ENCODE data around the gene IRAK2.

The IRAK2 gene

DNA sequence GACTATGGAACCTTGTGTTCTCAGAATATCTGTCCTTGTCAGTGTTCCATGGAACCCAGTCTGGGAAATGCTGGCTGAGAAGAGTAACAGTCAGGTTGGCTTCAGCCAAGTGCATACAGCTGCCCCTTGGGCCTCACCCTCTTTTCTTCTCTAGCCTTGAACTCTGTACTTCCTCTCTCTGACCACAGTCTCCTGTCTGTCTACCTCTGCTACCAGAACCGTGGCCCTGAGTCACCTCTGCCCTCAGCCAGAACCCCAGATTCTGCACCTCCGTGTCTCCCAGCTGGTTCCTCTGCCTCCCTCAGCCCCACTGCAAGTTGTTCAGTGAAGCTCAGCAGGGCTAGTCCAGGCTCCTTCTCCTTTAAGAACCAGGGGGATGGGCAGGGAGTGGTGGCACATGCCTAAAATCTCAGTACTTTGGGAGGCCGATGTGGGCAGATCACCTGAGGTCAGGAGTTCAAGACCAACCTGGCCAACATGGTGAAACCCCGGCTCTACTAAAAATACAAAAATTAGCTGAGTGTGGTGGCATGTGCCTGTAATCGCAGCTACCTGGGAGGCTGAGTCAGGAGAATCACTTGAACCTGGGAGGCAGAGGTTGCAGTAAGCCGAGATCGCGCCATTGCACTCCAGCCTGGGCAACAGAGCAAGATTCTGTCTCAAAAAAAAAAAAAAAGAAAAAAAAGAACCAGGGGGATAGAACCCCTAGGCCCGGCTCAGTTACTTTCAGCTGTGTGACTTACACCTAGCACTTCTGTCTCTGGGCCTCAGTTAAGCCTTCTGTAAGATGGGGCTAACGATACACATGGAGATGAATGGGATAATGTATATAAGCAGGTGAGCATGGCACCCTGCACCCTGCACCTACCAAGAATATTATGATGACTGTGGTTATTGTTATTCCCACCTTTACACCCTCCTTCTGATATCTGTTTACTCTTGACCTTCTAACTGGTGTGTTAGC is 59.2 kb downstream of the IRAK2 start:
- DNase-seq (ENCODE audit: low read depth in 2 of 2), result peak in 1 of 2 donors; percentile 21

DNA sequence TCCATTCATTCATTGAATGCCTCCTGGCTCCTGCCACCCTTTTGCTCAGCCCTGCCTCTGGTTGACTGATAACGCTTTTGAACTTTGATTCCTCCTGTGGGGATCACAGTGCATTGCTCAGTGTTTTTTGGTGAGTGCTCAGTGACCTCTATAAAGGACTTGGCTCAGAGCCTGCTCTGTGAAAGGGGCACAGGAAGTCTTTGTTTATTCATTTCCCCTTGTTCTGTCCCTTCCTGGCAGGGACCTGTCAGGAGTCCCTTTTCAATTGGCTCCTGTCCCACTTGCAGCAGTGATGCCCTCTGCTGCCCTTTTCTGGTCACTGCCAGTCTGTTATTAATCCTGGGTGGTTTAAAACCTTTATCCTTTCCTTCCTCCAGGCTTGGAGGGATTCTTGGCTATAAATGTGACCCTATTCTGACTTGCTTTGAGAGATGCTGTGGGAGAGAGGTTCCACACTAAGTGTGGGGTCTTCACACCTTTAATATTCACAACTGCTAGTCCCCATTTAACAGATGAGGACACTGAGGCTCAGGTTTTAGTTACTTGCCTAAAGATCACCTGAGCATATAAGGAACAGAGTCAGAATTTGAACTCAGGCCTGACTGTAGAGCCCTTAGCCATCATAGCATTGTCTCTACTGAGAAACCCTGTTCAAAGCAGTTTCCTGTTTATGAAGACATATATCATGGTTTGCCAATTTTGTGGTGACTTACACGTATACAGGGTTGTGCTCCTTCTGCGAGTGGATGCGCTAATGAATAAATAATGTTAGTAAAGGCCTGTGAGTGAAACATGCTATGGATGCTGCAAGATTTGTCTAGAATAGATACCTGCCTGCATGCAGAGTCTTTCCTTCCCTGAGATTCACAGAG is 60.3 kb downstream of the IRAK2 start:
- DNase-seq (ENCODE audit: low read depth in 2 of 2), result peak in 1 of 2 donors; percentile 36

DNA sequence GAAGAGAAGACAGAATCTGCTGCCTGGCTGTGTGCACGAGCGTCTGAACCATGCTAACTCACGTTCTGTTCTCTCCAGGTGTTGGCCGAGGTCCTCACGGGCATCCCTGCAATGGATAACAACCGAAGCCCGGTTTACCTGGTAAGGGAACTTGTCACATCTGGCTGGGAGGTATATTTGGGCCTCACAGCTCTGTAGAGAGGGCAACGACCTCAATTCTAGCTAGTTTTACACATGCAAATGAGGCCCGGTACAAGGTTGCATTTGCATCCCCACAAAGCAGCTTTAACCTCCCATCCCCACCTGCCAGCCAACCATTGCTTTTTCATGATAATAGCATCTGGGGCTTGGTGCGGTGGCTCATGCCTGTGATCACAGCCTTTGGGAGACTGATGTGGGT is 61.6 kb downstream of the IRAK2 start:
- no peak for DNase-seq (ENCODE audit: low read depth in 2 of 2)

DNA sequence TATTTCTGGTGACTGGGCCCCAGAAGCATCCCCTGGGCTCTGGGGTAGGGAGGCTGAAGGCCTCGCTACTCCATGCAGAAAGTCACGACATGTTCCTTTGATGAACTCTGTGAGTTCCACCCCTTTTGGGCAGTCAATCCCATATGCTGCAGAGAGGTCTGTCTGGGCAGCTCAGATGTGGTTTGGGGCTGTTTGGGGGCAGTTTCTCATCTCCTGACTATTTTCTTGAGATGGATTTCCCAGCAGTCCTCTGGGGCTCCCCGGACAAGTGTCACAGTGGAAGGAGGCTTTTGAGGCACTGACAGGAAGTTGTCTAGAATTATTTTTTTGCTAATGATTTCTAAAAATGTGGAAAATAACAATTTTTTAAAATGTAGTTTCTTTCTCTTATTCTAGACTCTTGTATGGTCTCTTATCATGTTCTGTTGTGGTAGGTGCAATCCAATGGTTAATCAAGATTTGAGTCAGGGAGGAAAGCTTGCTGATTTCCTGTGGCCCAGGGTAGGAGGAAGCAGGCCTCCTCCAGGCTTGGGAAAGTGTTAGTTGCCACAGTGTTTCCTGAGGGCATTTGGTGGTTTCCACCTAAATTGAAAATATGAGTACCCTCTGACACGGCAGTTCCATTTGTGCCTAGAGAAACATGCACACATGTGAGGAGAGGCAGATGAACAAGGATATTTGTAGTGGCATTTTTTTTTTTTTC is 63.7 kb downstream of the IRAK2 start:
- no peak for DNase-seq (ENCODE audit: low read depth in 2 of 2)

DNA sequence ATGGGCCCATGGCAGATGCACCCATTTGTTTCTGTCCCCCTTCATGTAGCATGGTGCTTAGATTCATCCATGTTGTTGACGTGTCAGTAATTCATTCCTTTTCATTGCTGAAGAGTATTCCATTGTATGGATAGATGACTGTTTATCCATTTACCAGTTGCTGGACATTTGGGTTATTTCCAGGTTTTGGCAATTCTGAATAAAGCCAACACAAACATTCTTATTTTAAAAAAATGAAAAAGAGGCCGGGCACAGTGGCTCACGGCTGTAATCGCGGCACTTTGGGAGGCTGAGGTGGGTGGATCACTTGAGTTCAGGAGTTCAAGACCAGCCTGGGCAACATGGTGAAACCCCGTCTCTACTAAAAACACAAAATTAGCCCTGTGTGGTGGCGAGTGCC is 64.9 kb downstream of the IRAK2 start:
- no peak for DNase-seq (ENCODE audit: low read depth in 2 of 2)

DNA sequence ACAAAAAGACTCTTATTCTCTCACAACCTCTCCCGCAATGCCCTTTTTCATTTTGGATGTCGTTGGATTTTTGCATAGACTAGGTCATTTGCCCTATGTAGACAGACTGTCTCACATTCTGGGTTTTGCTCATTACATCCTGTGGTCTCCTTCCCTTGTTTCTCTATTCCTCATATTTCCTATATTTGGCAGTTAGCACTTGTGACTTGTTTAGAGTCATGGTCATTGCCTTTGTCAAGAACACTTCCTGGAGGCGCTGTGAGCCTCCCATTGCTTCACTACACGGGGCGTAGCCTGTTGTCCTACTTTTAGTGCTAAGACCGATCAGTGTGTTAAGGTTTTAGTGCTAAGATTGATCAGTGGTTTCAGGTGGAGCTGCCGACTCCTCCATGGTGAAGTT is 67.4 kb downstream of the IRAK2 start:
- no peak for DNase-seq (ENCODE audit: low read depth in 2 of 2)

DNA sequence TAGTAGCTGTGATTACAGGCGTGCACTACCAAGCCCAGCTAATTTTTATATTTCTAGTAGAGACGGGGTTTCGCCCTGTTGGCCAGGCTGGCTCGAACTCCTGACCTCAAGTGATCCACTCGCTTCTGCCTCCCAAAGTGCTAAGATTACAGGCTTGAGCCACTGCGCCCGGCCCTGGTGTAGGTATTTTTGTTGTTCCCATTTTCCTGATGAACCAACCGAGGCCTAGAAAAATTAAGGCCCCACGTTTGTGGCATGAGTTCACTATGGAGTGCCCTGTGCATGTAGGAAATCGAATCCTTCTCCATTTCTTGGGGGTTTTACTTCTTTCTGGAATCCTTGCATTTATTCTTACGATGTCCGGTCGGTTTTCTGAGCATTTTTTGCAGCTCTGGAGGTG is 69.3 kb downstream of the IRAK2 start:
- no peak for DNase-seq (ENCODE audit: low read depth in 2 of 2)

DNA sequence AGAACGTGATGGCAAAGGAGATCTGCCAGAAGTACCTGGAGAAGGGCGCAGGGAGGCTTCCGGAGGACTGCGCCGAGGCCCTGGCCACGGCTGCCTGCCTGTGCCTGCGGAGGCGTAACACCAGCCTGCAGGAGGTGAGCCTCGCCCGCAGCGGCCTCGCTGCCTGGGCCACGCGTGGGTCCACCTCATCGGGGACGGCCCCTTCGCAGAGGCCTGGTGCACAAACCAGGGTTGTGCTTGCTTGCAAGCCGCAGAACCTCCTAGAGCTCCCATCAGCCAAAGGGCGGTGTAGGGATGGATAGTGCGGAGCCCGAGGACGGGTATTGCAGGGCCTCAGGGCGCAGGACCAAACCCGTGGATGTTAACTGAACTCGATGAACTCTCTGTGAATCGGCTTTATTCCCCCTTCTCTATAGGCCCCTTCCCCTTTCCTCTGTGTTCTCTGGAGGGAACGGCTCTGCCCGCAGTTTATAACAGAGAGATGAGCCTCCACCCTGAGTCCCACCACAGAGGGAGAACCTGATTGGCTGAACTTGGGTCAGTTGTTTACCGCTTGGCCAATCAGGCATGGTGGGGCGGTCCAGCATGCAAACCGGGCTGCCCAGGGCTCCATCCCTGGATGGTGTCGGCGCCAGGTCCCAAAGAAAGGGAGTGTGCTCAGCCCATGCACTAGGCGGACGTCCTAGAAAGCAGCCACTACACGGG is 70.0 kb downstream of the IRAK2 start:
- no peak for DNase-seq (ENCODE audit: low read depth in 2 of 2)

DNA sequence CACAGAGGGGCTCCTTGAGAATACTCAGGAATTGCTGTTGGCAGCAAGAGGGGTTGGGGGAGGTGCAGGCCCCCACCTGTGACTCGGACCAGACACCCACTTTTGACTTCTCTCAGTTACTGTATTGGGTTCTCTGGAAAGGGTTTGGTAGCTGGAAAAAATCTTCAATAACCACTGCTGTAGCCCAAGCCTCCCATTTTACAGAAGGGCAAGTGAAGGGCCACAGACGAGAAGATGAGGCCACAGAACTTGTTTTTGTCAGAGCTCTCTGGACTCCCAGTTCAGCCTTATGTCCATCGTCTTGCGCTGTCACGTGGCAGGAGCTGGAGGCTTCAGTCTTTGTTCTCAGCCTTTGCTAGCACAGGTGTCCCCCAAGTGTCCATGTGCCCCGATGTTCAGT is 70.8 kb downstream of the IRAK2 start:
- no peak for DNase-seq (ENCODE audit: low read depth in 2 of 2)

DNA sequence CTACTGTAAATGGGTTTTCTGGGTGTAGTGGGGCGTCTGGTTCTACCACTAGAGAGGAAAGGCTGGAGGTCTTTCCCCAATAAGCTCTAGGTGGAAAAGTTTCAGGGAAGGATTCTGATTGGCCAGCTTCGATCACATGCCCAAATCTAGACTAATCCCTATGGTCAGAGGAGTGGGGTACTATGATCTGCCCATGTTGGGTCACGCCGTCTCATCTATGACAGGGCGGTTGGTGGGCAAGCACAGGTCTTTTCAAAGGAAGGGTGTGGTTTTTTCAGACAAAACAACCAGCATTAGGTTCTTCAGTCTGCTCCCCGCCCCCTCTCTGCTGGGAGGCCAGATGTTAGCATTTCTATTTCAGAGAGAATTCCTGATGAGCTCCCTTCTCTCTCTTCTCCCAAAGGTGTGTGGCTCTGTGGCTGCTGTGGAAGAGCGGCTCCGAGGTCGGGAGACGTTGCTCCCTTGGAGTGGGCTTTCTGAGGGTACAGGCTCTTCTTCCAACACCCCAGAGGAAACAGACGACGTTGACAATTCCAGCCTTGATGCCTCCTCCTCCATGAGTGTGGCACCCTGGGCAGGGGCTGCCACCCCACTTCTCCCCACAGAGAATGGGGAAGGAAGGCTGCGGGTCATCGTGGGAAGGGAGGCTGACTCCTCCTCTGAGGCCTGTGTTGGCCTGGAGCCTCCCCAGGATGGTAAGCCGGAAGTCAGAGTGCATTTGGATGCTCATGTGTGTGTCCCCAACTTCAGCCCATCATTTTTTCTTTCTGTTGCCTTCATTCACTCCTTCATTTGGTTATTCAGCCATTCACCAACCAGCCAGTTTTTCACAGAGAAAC is 73.8 kb downstream of the IRAK2 start:
- no peak for DNase-seq (ENCODE audit: low read depth in 2 of 2)

DNA sequence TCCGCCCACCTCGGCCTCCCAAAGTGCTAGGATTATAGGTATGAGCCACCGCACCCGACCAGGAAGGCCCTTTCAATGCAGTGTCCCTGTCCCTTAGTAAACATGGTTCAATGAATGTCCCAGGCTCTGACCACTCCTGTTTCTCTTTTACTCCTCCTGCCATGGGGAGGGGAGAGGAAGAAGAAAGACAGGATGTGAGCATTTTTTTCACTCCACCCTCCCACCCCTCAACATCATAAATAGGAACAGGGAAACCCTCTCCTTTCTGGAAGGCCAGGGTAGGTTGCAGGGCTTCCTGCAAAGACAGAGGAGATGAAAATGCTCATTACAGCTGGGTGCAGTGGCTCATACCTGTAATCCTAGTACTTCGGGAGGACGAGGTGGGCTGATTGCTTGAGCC is 76.1 kb downstream of the IRAK2 start:
- DNase-seq (ENCODE audit: low read depth in 2 of 2), result no peak

DNA sequence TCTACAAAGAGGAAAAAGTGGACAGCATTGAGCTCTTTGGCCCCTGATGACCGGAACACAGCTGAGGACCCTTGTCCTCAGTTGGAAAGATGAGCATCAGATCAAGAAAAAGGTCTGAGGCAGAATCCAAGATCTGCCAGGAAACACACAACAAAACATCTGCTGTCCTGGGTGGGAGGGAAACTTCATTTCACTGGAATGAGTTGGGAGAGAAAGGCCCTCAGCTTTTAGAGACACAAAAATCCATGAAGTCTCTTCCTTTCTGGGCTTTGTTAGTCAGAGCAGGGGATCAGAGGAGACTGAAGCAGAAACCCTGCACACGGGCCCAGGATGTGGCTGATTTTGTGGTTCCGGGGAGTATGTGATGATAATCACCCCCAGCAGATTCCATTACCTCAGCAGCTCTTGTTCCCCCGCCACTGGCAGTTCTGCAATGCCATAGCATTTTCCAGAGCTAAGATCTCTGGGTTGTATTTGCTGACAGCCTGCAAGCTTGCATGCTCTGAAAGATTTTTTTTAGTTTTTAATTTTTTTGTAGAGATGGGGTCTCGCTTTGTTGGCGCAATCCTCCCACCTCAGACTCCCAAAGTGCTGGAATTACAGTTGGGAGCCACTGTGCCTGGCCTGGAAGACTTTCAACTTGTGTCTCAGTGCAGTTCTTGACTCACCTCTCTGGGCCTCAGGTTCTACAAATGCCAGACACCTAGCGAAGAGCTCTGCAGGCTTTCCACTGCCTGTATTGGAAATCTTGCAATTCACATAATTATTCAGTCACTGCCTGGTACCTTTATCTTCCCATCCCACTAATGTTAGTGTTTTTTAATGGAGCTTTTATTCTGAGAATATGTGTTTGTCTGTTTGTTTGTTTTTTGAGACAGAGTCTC is 77.7 kb downstream of the IRAK2 start:
- DNase-seq (ENCODE audit: low read depth in 2 of 2), result peak; percentile 56 to 58

DNA sequence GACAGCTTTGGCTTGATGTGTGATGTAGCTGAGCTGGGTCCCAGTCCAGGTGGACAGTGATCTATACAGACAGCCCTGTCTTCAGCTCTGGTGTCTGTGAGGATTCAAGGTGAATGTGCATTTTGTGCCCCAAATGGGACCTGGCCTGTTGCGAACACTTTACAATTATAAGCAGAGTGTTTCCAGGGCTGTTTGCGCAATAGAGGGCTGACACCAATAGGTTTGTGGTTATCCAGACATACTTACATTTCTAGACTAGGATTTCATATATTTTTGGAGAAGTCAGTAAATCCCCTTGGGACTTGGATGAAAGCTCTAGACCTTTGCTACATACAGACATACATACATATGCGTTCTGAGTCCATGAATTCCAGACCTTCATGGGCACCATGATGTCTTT is 79.3 kb downstream of the IRAK2 start:
- no peak for DNase-seq (ENCODE audit: low read depth in 2 of 2)

DNA sequence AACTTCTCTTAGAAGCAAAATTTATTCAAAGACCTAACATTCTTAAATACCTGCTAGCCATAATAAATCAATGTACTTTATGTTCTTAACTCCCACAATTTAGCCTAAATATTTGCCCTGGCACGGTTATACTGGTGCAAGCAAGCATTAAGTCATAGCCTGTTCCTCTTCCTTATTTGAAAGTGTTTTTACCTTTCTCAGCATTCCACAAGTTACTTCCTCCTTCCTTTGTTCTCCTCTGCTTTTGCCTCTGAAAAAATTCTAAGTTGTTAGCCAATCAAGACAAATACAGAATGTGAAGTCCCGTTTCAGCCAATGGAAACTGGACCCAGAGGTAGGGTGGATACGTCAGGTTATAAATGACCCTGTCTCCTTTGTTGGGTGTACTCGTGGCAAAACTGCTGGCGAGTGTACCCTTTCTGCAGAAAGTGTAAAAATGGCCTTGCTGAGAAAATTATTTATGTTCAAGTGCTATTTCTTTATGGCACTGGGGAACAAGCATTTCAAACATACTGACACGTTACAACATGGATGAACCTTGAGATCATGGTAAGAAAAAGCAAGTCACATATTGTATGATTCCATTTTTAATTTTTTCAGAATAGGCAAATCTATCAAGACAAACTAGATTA is 80.5 kb downstream of the IRAK2 start:
- DNase-seq (ENCODE audit: low read depth in 2 of 2), result no peak

DNA sequence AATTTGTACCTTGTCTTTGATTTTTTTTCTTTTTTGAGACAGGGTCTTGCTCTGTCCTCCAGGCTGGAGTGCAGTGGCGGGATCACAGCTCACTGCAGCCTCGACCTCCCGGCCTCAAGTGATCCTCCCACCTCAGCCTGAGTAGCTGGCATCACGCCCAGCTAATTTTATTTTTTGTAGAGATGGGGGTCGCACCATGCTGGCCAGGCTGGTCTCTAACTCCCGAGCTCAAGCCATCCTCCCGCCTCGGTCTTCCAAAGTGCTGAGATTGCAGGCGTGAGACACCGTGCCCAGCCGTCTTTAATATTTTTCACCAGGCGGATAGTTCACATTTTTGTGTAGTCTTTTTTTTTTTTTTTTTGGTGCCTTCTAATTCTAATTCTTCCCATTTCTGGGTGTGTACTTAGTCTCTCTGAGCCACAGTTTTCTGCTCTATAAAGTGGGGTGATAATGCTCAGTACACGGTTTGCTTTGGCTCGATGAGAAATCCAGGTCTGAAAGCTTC is 83.0 kb downstream of the IRAK2 start:
- no peak for DNase-seq (ENCODE audit: low read depth in 2 of 2)

DNA sequence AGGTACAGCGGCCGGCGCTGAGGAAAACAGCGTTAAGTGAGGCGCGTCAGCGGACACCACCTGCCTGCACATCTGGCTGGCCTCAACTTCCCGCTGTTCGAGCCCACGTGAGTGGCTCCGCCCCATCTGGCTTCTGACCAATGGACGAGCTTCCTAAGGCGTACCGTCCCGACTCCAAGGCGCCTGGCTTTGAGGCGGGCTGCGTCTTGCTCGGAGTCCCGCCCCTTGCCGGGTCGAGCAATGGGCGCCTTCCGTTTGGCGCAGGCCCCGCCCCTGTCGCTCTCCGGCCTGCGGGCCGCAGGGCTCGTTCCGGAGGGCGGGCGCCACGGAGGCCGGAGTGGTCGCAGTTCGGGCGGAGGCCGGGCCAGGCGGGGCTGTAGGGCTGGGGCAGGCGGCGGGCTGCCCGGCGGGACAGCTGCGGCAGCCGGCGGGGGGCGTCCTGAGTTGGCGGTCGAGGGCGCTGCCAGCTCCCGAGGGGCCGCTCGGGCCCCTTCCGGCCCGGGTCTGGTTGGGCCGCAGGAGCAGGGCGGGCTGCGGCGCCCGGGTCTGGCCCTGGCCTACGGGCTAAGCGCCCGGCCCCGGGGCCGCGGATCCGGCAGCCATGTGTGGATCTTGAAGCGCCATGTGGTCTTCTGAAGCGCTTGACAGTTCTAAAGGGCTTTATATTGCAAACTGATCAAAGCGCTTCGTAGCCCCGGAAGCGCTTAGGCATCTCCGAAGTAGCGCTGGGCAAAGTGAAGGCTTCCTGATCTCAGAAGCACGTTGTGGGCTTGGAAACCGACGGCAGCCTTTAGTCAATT is 83.7 kb downstream of the IRAK2 start, which contains the start of gene TATDN2:
TSS of gene TATDN2 (plus strand) at position 276 of the 800 bp plus-strand sequence. CDS start 742 bp downstream, outside the sequence.
- DNase-seq (ENCODE audit: low read depth in 2 of 2), result peak; percentile 75 to 91

DNA sequence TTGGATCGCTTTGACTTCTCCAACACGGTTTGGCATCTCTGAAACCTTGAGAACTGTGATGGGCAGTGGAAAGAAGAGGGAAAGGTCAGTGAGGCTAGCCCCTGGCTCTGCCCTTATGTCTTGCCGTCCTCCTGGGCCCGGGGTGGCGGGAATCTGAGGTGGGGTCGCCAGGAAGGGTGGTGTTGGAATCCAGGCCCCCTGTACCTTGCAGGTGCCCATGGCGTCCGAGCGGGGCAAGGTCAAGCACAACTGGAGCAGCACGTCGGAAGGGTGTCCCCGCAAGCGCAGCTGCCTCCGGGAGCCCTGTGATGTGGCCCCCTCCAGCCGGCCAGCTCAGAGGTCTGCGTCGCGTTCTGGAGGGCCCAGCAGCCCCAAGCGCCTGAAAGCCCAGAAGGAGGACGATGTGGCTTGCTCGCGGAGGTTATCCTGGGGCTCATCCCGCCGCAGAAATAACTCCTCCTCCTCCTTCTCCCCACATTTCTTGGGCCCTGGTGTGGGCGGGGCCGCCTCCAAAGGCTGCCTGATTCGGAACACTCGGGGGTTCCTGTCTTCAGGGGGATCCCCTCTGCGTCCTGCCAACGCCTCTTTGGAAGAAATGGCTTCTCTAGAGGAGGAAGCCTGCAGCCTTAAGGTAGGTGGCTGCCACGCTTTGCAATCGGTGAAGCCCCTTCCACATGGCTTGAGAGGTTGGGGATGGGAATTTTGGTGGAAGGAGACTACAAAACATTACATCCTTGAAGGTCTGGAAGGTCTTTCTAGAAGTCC is 84.4 kb downstream of the IRAK2 start:
- DNase-seq (ENCODE audit: low read depth in 2 of 2), result peak in 1 of 2 donors; percentile 45

Measured in stimulated activated CD8-positive, alpha-beta memory T cell treated with anti-CD3 and anti-CD28 coated beads, Interleukin-2, amount 100 ng/mL, for 1 hour (primary cell).